ENCODE measurements around the gene ORM2.

DNA sequence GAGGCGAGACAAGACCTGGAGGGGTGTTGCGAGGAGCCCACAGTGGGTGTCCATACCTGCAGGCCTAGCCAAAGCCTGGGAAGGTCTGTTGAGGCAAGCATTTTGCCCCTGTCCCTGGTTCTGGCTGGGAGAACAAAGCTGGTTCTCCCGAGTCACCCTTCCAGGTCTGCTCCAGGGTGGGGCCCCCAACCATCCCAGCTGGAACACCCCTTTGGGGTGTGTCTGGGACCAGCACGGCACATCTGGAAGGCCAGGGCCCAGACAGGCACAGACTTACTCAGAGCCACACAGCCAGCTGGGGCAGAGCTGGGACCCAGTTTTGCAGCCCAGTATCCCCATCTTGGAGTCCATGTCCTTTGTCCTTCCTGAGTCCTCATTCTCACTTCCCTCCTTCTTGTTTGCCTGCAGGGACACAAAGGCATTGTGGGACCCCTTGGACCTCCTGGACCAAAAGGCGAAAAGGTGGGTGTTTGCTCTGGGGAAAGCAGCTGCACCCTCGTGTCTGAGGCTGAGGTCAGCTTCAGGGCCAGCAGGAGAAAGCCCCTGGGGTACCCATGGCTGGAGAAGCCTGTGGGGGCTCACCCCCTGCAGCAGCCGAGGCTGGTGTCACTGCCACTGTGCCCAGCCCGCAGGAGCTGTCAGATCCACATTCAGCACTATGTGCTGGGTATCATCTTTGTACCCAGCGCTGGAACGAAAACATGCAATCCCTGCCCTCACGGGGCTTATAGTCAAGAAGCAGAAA is 45.2 kb upstream of the ORM2 start:
- TF ChIP-seq, protein P1, sequence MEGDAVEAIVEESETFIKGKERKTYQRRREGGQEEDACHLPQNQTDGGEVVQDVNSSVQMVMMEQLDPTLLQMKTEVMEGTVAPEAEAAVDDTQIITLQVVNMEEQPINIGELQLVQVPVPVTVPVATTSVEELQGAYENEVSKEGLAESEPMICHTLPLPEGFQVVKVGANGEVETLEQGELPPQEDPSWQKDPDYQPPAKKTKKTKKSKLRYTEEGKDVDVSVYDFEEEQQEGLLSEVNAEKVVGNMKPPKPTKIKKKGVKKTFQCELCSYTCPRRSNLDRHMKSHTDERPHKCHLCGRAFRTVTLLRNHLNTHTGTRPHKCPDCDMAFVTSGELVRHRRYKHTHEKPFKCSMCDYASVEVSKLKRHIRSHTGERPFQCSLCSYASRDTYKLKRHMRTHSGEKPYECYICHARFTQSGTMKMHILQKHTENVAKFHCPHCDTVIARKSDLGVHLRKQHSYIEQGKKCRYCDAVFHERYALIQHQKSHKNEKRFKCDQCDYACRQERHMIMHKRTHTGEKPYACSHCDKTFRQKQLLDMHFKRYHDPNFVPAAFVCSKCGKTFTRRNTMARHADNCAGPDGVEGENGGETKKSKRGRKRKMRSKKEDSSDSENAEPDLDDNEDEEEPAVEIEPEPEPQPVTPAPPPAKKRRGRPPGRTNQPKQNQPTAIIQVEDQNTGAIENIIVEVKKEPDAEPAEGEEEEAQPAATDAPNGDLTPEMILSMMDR (IDR thresholded peaks at IDR 0.05) = no peak
- TF ChIP-seq POLR2A (IDR thresholded peaks at IDR 0.05) = no peak

Measured in esophagus squamous epithelium (tissue), 4 donors.